ENCODE data around the gene ZDHHC9. TPM values are rescaled to one million over a fixed set of nuclear protein-coding genes. Genes with fewer than 3 reads are reported as not detected.
A peak's percentile ranks its signal among the peaks of the same experiment; 100 is the strongest.

Gene ZDHHC9
- total RNA-seq, 4 donors from 2014 or later = 5.4 to 17.1 (median 14.4) TPM

DNA sequence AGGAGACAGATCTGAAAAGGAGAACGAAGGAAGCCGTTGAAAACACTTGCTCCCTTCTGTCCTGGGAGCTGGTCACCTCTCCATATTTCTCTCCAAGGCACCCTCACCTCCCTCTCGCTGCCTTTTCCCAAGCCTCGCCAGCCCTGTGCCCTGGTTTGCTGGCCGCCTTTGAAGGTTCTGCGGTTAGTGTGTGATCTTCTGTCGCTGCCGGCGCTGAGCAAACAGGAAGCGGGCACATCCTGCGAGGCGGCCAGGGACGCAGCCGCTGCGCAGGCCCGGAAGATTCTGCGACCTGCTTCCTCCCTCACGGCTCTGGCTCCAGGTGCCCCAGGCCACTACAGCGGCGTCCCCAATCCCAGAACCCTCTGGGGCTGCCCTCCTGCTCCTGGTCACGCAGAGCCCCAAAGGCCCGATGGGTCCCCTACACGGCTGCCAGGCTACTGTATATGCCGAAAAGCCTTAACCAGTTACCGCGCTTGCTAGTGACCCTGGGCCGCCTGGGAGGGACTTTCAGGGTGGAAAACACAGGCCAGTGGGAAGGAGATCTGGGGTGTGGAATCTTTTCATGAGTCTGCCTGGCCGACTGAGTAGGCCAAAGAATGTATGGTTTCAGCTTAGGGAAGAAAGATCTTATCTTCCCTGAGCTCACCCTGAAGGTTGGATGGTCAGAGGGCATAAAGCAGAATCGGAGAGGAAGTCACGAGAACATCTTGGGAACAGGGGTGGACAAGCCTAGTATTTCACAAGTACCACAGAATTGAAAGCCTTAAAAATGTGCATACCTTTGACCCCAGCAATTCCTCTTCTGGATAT, 66.3 kb downstream of the ZDHHC9 start:
- 75 to 89% methylated on average over 2 to 6 of the region's 30 CpGs for WGBS, 2 donors (ENCODE audit: low coverage in 1 of 2)
- no peaks in the 10 kb centered on the region for H3K36me3 ChIP-seq
- H3K27me3 ChIP-seq = no peaks in the 10 kb centered on the region
- H3K27ac ChIP-seq = peak overlapping the region in 3 of 4 donors; percentile 35 to 49 (median 47)
- no peak overlapping the region for H3K4me3 ChIP-seq
- TF ChIP-seq POLR2AphosphoS5 (IDR thresholded peaks at IDR 0.05) = no peak
- no peak for TF ChIP-seq EP300 (IDR thresholded peaks at IDR 0.05)
- no peak for TF ChIP-seq POLR2A (IDR thresholded peaks at IDR 0.05)
- TF ChIP-seq CTCF (IDR thresholded peaks at IDR 0.05) = no peak
- ATAC-seq = no peak
- no peaks in the 10 kb centered on the region for H3K4me1 ChIP-seq
- no peaks in the 10 kb centered on the region for H3K9me3 ChIP-seq

- H3K4me3 ChIP-seq = no peak overlapping the region
- WGBS, 2 donors (ENCODE audit: low coverage in 1 of 2) = 84 to 90% methylated on average over 2 to 3 of the region's 4 CpGs
- TF ChIP-seq CTCF (IDR thresholded peaks at IDR 0.05) (no peak), POLR2A (IDR thresholded peaks at IDR 0.05) (no peak), EP300 (IDR thresholded peaks at IDR 0.05) (no peak), POLR2AphosphoS5 (IDR thresholded peaks at IDR 0.05) (no peak)
- no peak overlapping the region for H3K27ac ChIP-seq
- ATAC-seq = no peak
- no peaks in the 10 kb centered on the region for H3K27me3 ChIP-seq
- H3K36me3 ChIP-seq = no peaks in the 10 kb centered on the region
- H3K4me1 ChIP-seq = no peaks in the 10 kb centered on the region
- no peaks in the 10 kb centered on the region for H3K9me3 ChIP-seq
Measured at GRCh38 chrX:129773649-129774458, 69.8 kb downstream of the ZDHHC9 start.

GRCh38 chrX:129772796-129773431, 70.8 kb downstream of the ZDHHC9 start:
- no peaks in the 10 kb centered on the region for H3K36me3 ChIP-seq
- no peak overlapping the region for H3K27ac ChIP-seq
- peak; percentile 48 for ATAC-seq

DNA sequence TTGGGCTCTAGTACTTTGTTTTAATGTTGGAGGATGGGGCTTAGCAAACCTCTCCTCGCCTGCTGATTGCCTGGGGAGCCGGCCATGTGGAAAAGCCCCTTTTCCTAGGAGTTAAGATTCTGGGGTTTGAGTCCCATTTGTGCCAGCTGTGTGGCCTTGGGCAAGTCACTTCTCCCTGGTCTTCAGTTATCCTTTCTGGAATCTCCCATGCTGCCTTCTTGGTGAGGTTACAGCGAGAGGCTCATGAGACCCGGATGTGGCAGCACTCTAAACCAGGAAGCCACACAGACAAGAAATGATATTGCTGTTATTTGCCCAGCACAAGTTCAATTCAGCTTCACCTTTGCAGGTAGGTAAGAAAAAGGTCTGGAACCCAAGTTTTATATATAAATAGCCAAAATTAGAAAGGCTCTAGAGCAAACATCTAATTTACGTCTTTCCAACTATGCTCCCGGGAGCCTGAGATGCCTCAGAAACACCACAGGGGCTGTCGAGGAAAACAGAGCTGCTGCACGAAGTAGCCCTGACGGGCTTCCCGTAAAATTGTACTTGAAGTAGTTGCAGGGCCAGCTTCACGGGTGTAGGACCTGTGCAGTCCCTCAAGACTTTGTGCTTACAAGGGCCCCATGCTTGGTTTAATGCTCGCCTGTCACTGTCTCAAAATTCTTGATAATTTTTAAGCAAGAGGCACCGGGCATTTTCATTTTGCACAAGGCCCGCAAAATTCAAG, 72.3 kb downstream of the ZDHHC9 start:
- Histone ChIP-seq H3K4me1 (no peaks in the 10 kb centered on the region), H3K4me3 (no peak overlapping the region), H3K9me3 (no peaks in the 10 kb centered on the region), H3K27ac (no peak overlapping the region), H3K27me3 (no peaks in the 10 kb centered on the region), H3K36me3 (no peaks in the 10 kb centered on the region)
- WGBS, 2 donors (ENCODE audit: low coverage in 1 of 2) = 65% methylated on average over 2 to 8 of the region's 14 CpGs
- ATAC-seq = no peak
- TF ChIP-seq CTCF (IDR thresholded peaks at IDR 0.05) = no peak
- no peak for TF ChIP-seq POLR2AphosphoS5 (IDR thresholded peaks at IDR 0.05)
- TF ChIP-seq EP300 (IDR thresholded peaks at IDR 0.05) = no peak

More at GRCh38 chrX:129772796-129773431, 70.8 kb downstream of the ZDHHC9 start:
- Histone ChIP-seq H3K4me3 (no peak overlapping the region), H3K9me3 (no peaks in the 10 kb centered on the region), H3K4me1 (no peaks in the 10 kb centered on the region), H3K27me3 (no peaks in the 10 kb centered on the region)
- TF ChIP-seq EP300 (IDR thresholded peaks at IDR 0.05) = no peak
- no peak for TF ChIP-seq POLR2AphosphoS5 (IDR thresholded peaks at IDR 0.05)
- TF ChIP-seq CTCF (IDR thresholded peaks at IDR 0.05) = no peak
- TF ChIP-seq POLR2A (IDR thresholded peaks at IDR 0.05) = no peak
- no CpG with 5 or more reads among the region's 14 CpGs for WGBS, 2 donors (ENCODE audit: low coverage in 1 of 2)
